ENCODE measurements around the gene KIAA1755.

Gene KIAA1755

GRCh38 chr20:38193586-38194105 lies 66.9 kb downstream of the KIAA1755 start:
- TF ChIP-seq, protein P1, sequence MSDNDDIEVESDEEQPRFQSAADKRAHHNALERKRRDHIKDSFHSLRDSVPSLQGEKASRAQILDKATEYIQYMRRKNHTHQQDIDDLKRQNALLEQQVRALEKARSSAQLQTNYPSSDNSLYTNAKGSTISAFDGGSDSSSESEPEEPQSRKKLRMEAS (IDR thresholded peaks at IDR 0.05; ENCODE audit: low read depth, low read length) = no peak
- TF ChIP-seq CTCF (IDR thresholded peaks at IDR 0.05; ENCODE audit: low read depth, low read length) (no peak), MYC (IDR thresholded peaks at IDR 0.05; ENCODE audit: low read depth, low read length) (no peak), POLR2A (IDR thresholded peaks at IDR 0.05; ENCODE audit: extremely low read depth, insufficient read length) (no peak)
- DNase-seq (ENCODE audit: low read depth) = no peak

DNA sequence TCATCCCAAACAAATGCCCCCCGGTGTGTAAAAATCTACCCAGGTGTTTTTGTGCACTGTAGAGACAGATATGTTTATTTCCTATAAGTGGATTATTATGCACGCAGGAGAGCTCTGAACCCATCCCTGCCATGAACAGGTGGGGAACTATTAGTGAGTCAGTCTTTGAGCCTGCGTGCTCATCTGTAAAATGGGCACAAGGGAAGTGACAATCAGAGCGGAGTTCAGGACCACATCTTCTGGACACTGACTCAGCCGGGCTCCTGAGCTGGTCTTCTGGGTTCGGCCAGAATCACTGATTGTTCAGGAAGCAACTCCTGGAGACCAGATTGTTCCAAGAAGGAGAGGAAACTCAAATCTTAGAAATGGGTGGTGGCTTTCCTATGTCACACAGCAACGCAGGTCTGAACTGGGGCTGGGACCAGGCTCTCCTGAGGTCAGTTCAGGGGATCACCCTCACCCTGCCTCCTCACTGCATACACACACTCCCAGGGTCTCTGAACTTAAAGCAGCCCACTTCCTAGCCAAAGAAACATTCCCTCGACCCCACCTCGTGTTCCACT lies 68.1 kb downstream of the KIAA1755 start:
- no peak for TF ChIP-seq POLR2A (IDR thresholded peaks at IDR 0.05; ENCODE audit: extremely low read depth, insufficient read length)
- TF ChIP-seq MYC (IDR thresholded peaks at IDR 0.05; ENCODE audit: low read depth, low read length) = no peak
- TF ChIP-seq, protein P1 (IDR thresholded peaks at IDR 0.05; ENCODE audit: low read depth, low read length) = no peak
- TF ChIP-seq CTCF (IDR thresholded peaks at IDR 0.05; ENCODE audit: low read depth, low read length) = no peak
- no peak for DNase-seq (ENCODE audit: low read depth)
- H3K4me3 ChIP-seq (ENCODE audit: low read depth, low read length) = no peak overlapping the region

More at GRCh38 chr20:38193586-38194105, 66.9 kb downstream of the KIAA1755 start:
- no peak overlapping the region for H3K4me3 ChIP-seq (ENCODE audit: low read depth, low read length)

GRCh38 chr20:38191654-38192053 lies 68.9 kb downstream of the KIAA1755 start:
- peak; percentile 29 for DNase-seq (ENCODE audit: low read depth)
- TF ChIP-seq, protein P1 (IDR thresholded peaks at IDR 0.05; ENCODE audit: low read depth, low read length) = 0 out of 2 replicates have a peak, but pooled peaks have one; percentile 19
- TF ChIP-seq CTCF (IDR thresholded peaks at IDR 0.05; ENCODE audit: low read depth, low read length) = no peak
- H3K4me3 ChIP-seq (ENCODE audit: low read depth, low read length) = no peak overlapping the region

DNA sequence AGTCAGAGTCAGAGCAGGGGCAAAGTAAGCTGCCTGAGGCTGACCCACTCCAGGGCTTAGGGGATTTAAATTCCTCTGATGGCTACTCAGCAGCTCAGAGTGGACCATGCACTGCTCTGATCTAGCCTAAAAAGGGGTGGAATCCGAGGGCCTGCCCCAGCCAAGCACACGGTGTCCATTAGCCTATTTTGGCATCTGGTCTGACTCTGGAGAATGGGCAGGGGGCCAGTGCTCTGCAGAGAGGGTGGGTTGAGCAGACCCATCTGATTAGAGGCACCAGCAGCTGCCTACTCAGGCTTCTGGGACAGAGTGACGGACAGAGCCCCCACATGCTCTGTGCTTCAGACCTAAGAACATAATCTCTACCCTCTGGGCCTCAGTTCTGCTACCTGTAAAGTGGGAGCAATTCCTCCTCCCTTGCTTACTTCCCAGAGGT lies 69.6 kb downstream of the KIAA1755 start:
- no peak for DNase-seq (ENCODE audit: low read depth)
- TF ChIP-seq CTCF (IDR thresholded peaks at IDR 0.05; ENCODE audit: low read depth, low read length) = no peak
- no peak for TF ChIP-seq POLR2A (IDR thresholded peaks at IDR 0.05; ENCODE audit: extremely low read depth, insufficient read length)
- TF ChIP-seq MYC (IDR thresholded peaks at IDR 0.05; ENCODE audit: low read depth, low read length) = no peak
- TF ChIP-seq, protein P1 (IDR thresholded peaks at IDR 0.05; ENCODE audit: low read depth, low read length) = no peak
- H3K4me3 ChIP-seq (ENCODE audit: low read depth, low read length) = no peak overlapping the region

DNA sequence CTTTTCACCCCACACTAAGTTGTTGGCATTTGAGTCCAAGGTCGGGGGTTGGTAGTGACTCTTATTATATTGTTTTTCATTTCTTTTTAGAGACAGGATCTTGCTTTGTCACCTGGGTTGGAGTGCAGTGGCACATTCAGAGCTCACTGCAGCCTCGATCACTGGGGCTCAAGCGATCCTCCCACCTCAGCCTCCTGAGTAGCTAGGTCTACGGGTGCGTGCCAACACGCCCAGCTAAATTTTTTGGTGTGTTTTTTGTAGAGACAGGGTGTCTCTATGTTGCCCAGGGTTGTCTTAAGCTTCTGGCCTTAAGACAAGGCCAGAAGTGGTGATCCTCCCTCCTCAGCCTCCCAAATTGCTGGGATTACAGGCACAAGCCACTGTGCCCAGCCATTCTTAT lies 70.4 kb downstream of the KIAA1755 start:
- no peak overlapping the region for H3K4me3 ChIP-seq (ENCODE audit: low read depth, low read length)
- TF ChIP-seq MYC (IDR thresholded peaks at IDR 0.05; ENCODE audit: low read depth, low read length) (no peak), POLR2A (IDR thresholded peaks at IDR 0.05; ENCODE audit: extremely low read depth, insufficient read length) (no peak), CTCF (IDR thresholded peaks at IDR 0.05; ENCODE audit: low read depth, low read length) (no peak)
- TF ChIP-seq, protein P1 (IDR thresholded peaks at IDR 0.05; ENCODE audit: low read depth, low read length) = no peak
- no peak for DNase-seq (ENCODE audit: low read depth)
